Measurements from ENCODE around the gene APOBEC3F. TPM values are rescaled to one million over a fixed set of nuclear protein-coding genes. Genes with fewer than 3 reads are reported as not detected.
"Not testable (repeated sequence)": the region's sequence is repeated elsewhere in the genome, so short reads cannot be mapped to it uniquely, and the experiment has no call there.

The APOBEC3F gene
- polyA plus RNA-seq, 1 donor, result 3.9 TPM

- not testable (repeated sequence) for DNase-seq; H3K27ac ChIP-seq (ENCODE audit: low read length); H3K9me3 ChIP-seq (ENCODE audit: control insufficient read depth, low read depth, low read length); H3K27me3 ChIP-seq (ENCODE audit: control insufficient read depth, insufficient read depth, low read length); H3K4me3 ChIP-seq (ENCODE audit: low read length); H3K4me1 ChIP-seq (ENCODE audit: control insufficient read depth, insufficient read depth, low read length); H3K36me3 ChIP-seq (ENCODE audit: control insufficient read depth, insufficient read depth, low read length)
- WGBS (ENCODE audit: insufficient coverage, low lambda C conversion rate), result 100% methylated on average over 1 of the region's 7 CpGs
Measured at GRCh38 chr22:39072581-39072981, 31.9 kb downstream of the APOBEC3F start.

GRCh38 chr22:39073981-39074380 lies 33.3 kb downstream of the APOBEC3F start:
- Histone ChIP-seq H3K9me3 (ENCODE audit: control insufficient read depth, low read depth, low read length) (no peaks in the 10 kb centered on the region), H3K36me3 (ENCODE audit: control insufficient read depth, insufficient read depth, low read length) (no peaks in the 10 kb centered on the region), H3K27me3 (ENCODE audit: control insufficient read depth, insufficient read depth, low read length) (no peaks in the 10 kb centered on the region), H3K4me1 (ENCODE audit: control insufficient read depth, insufficient read depth, low read length) (peaks cover 6% of the 10 kb centered on the region), H3K27ac (ENCODE audit: low read length) (no peak overlapping the region), H3K4me3 (ENCODE audit: low read length) (no peak overlapping the region)
- DNase-seq, result no peak
- 0% methylated on average over 1 of the region's 2 CpGs for WGBS (ENCODE audit: insufficient coverage, low lambda C conversion rate)

- not testable (repeated sequence) for H3K27ac ChIP-seq (ENCODE audit: low read length); H3K27me3 ChIP-seq (ENCODE audit: control insufficient read depth, insufficient read depth, low read length); H3K4me3 ChIP-seq (ENCODE audit: low read length); H3K9me3 ChIP-seq (ENCODE audit: control insufficient read depth, low read depth, low read length); H3K4me1 ChIP-seq (ENCODE audit: control insufficient read depth, insufficient read depth, low read length); DNase-seq; H3K36me3 ChIP-seq (ENCODE audit: control insufficient read depth, insufficient read depth, low read length)
- no CpG with 5 or more reads among the region's 24 CpGs for WGBS (ENCODE audit: insufficient coverage, low lambda C conversion rate)
Measured at GRCh38 chr22:39076155-39077025, 35.7 kb downstream of the APOBEC3F start.

GRCh38 chr22:39077026-39077840 lies 36.6 kb downstream of the APOBEC3F start, which contains the start of gene APOBEC3G:
APOBEC3G (plus strand) TSS chr22:39077275; CDS start chr22:39077362, 87 bp downstream.
- H3K9me3 ChIP-seq (ENCODE audit: control insufficient read depth, low read depth, low read length); H3K27me3 ChIP-seq (ENCODE audit: control insufficient read depth, insufficient read depth, low read length); H3K4me1 ChIP-seq (ENCODE audit: control insufficient read depth, insufficient read depth, low read length); H3K36me3 ChIP-seq (ENCODE audit: control insufficient read depth, insufficient read depth, low read length): not testable (repeated sequence)
- peak within 1 kb of the TSS; percentile 23 for H3K27ac ChIP-seq (ENCODE audit: low read length)
- H3K4me3 ChIP-seq (ENCODE audit: low read length), result peak within 1 kb of the TSS; percentile 35
- DNase-seq, result peak in 1 of 2 donors; percentile 60
- WGBS (ENCODE audit: insufficient coverage, low lambda C conversion rate), result no CpG with 5 or more reads among the region's 17 CpGs

- H3K4me1 ChIP-seq (ENCODE audit: control insufficient read depth, insufficient read depth, low read length); H3K27me3 ChIP-seq (ENCODE audit: control insufficient read depth, insufficient read depth, low read length); H3K27ac ChIP-seq (ENCODE audit: low read length); H3K9me3 ChIP-seq (ENCODE audit: control insufficient read depth, low read depth, low read length); H3K36me3 ChIP-seq (ENCODE audit: control insufficient read depth, insufficient read depth, low read length); H3K4me3 ChIP-seq (ENCODE audit: low read length); DNase-seq: not testable (repeated sequence)
- 100% methylated on average over 4 of the region's 12 CpGs for WGBS (ENCODE audit: insufficient coverage, low lambda C conversion rate)
Measured at GRCh38 chr22:39077912-39078311, 37.2 kb downstream of the APOBEC3F start.

- no peak for DNase-seq
- no peaks in the 10 kb centered on the region for H3K9me3 ChIP-seq (ENCODE audit: control insufficient read depth, low read depth, low read length)
- H3K36me3 ChIP-seq (ENCODE audit: control insufficient read depth, insufficient read depth, low read length), result no peaks in the 10 kb centered on the region
- peaks cover 6% of the 10 kb centered on the region for H3K4me1 ChIP-seq (ENCODE audit: control insufficient read depth, insufficient read depth, low read length)
- no CpG with 5 or more reads among the region's 8 CpGs for WGBS (ENCODE audit: insufficient coverage, low lambda C conversion rate)
- H3K27ac ChIP-seq (ENCODE audit: low read length), result no peak overlapping the region
- no peak overlapping the region for H3K4me3 ChIP-seq (ENCODE audit: low read length)
- no peaks in the 10 kb centered on the region for H3K27me3 ChIP-seq (ENCODE audit: control insufficient read depth, insufficient read depth, low read length)
Measured at GRCh38 chr22:39078329-39078728, 37.7 kb downstream of the APOBEC3F start.

- not testable (repeated sequence) for H3K27ac ChIP-seq (ENCODE audit: low read length); DNase-seq; H3K36me3 ChIP-seq (ENCODE audit: control insufficient read depth, insufficient read depth, low read length); H3K9me3 ChIP-seq (ENCODE audit: control insufficient read depth, low read depth, low read length); H3K4me1 ChIP-seq (ENCODE audit: control insufficient read depth, insufficient read depth, low read length); H3K4me3 ChIP-seq (ENCODE audit: low read length); H3K27me3 ChIP-seq (ENCODE audit: control insufficient read depth, insufficient read depth, low read length)
- 92% methylated on average over 2 of the region's 24 CpGs for WGBS (ENCODE audit: insufficient coverage, low lambda C conversion rate)
Measured at GRCh38 chr22:39079054-39079637, 38.5 kb downstream of the APOBEC3F start.

GRCh38 chr22:39080052-39080762 lies 39.5 kb downstream of the APOBEC3F start:
- H3K4me3 ChIP-seq (ENCODE audit: low read length), result no peak overlapping the region

GRCh38 chr22:39081016-39081415 lies 40.4 kb downstream of the APOBEC3F start:
- H3K27ac ChIP-seq (ENCODE audit: low read length), result no peak overlapping the region
- DNase-seq, result no peak
- H3K4me3 ChIP-seq (ENCODE audit: low read length), result no peak overlapping the region
- no peaks in the 10 kb centered on the region for H3K9me3 ChIP-seq (ENCODE audit: control insufficient read depth, low read depth, low read length)
- no peaks in the 10 kb centered on the region for H3K27me3 ChIP-seq (ENCODE audit: control insufficient read depth, insufficient read depth, low read length)
- no CpG with 5 or more reads among the region's 12 CpGs for WGBS (ENCODE audit: insufficient coverage, low lambda C conversion rate)
- no peaks in the 10 kb centered on the region for H3K36me3 ChIP-seq (ENCODE audit: control insufficient read depth, insufficient read depth, low read length)
- H3K4me1 ChIP-seq (ENCODE audit: control insufficient read depth, insufficient read depth, low read length), result peaks cover 6% of the 10 kb centered on the region

More at GRCh38 chr22:39080052-39080762, 39.5 kb downstream of the APOBEC3F start:
- no peak for DNase-seq
- Histone ChIP-seq H3K4me1 (ENCODE audit: control insufficient read depth, insufficient read depth, low read length) (peaks cover 6% of the 10 kb centered on the region), H3K27ac (ENCODE audit: low read length) (no peak overlapping the region), H3K9me3 (ENCODE audit: control insufficient read depth, low read depth, low read length) (no peaks in the 10 kb centered on the region), H3K36me3 (ENCODE audit: control insufficient read depth, insufficient read depth, low read length) (no peaks in the 10 kb centered on the region), H3K27me3 (ENCODE audit: control insufficient read depth, insufficient read depth, low read length) (no peaks in the 10 kb centered on the region)
- WGBS (ENCODE audit: insufficient coverage, low lambda C conversion rate), result no CpG with 5 or more reads among the region's 9 CpGs

GRCh38 chr22:39081598-39081997 lies 40.9 kb downstream of the APOBEC3F start:
- Histone ChIP-seq H3K4me3 (ENCODE audit: low read length) (no peak overlapping the region), H3K27me3 (ENCODE audit: control insufficient read depth, insufficient read depth, low read length) (no peaks in the 10 kb centered on the region), H3K36me3 (ENCODE audit: control insufficient read depth, insufficient read depth, low read length) (no peaks in the 10 kb centered on the region), H3K9me3 (ENCODE audit: control insufficient read depth, low read depth, low read length) (no peaks in the 10 kb centered on the region), H3K4me1 (ENCODE audit: control insufficient read depth, insufficient read depth, low read length) (peaks cover 6% of the 10 kb centered on the region), H3K27ac (ENCODE audit: low read length) (no peak overlapping the region)
- DNase-seq, result no peak
- WGBS (ENCODE audit: insufficient coverage, low lambda C conversion rate), result no CpG with 5 or more reads among the region's 8 CpGs

Measured in large intestine (tissue), 3 donors.